Measurements from ENCODE around the gene FGF12. TPM values are rescaled to one million over a fixed set of nuclear protein-coding genes. Genes with fewer than 3 reads are reported as not detected.
A peak's percentile ranks its signal among the peaks of the same experiment; 100 is the strongest.

Gene FGF12
- polyA plus RNA-seq, 4 donors: 4.6 to 12.8 (median 9.1) TPM

GRCh38 chr3:192277477-192277876 is 449.9 kb downstream of the FGF12 start:
- no peak for DNase-seq (ENCODE audit: low read depth in 4 of 4, low spot score in 3 of 4)

- no peak for DNase-seq (ENCODE audit: low read depth in 4 of 4, low spot score in 3 of 4)
These were observed 451.5 kb downstream of the FGF12 start for GRCh38 chr3:192275741-192276355.

DNA sequence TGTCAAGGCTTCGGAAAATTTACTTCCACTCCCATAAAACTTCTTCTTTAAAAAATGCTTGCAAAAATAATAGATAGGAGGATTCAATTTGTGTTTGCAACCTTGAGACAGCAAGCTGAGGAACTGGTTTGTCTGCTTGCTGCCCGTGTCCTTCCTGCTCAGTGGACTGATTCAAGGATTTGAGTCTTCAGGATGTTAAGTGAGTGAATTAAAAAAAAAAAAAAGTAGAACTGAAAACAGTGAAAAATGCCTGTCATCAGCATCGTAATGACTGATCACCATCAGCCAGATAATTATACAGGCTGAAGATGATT is 453.7 kb downstream of the FGF12 start:
- DNase-seq (ENCODE audit: low read depth in 4 of 4, low spot score in 3 of 4): peak in 1 of 4 donors; percentile 5

DNA sequence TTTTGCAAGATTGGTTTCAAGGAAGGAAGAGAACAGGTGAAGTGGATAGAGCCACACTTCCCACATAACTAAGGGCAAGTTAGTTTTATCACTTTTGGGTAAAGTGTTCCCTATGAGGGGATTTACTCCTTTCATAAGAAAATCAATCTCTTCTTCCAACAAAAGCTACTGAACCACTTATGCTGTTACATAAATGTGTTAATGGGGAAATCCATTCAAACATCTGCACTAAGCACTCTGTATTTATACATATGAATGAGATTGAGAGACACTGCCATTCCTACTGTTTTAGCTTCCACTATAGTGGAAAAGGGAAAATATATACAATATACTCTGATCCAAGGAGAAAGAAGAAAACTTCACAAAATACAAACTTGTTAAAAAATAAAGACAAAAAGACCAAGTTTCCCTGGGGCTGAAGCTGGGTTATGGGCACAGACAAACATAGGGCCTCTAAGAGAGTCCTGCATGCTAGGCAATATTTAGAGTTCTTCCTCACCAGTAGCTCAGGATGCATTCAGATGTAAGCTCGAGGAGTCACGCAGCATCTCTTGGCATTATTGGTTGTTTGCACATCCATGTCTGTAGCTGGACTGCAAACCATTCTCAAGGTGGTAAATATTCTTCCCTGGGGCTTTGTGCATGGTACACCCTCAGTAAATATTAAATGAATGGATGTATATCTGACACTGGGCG is 454.2 kb downstream of the FGF12 start:
- DNase-seq (ENCODE audit: low read depth in 4 of 4, low spot score in 3 of 4): no peak

- DNase-seq (ENCODE audit: low read depth in 4 of 4, low spot score in 3 of 4): no peak
These were observed 465.3 kb downstream of the FGF12 start for GRCh38 chr3:192262001-192262400.

GRCh38 chr3:192261135-192261534 is 466.2 kb downstream of the FGF12 start:
- DNase-seq (ENCODE audit: low read depth in 4 of 4, low spot score in 3 of 4): no peak

DNA sequence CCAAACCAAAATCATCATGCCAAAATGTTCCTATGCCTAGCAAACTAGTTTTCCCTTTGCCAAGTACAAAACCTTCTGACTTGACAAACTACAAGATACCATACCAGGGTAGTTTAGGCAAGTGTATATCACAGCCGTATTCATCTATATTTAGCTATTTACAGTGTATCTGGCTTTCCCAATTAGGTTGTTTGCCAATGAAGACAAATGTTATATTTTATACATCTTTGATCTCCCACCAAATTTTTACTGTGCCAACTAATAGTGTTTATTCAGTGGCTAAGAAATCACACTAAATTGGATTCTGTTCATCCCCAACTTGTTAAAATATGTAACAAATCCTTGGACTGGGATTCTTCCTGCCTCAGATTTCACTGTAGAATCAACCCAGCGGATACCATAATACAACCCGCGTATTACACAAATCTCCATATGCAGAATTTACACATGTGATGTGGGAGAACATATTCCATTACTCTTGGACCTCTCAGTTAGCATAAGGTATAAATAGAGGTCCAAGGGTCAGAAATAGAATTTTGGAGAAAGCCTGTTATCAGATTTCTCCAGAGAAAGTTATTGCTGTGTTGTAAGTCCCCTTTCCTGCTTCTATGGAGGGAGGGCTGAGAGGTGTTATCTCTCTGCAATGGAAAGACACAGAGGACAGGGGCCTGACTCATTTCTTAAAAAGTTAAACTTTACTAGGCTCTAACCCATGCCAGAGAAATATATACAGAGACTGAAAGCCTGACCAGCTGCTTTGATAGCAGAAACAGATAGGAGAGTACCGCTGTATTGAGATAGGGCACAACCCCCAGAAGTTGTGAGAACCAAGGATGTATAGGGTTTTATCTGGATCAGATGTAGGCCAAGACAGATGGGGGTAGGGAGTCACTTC is 467.0 kb downstream of the FGF12 start:
- no peak for DNase-seq (ENCODE audit: low read depth in 4 of 4, low spot score in 3 of 4)

DNA sequence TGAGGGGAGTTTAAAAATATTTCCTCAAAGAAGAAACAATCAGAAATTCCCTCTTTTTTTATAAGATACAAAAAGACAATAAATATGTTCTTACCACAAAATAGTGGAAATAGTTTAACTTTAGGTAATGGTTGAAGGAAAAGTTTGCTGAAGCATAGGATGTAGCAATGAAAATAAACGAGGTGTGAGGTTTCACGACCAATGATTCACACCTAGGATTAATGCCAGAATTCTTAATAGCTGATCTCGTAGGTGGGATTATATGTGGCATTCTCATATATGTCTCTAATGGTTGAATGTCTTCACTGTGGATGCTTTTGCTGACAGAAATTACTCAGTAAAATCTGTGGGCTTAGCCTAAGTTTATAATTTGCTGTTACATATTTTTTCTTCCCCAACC is 467.7 kb downstream of the FGF12 start:
- no peak for DNase-seq (ENCODE audit: low read depth in 4 of 4, low spot score in 3 of 4)

GRCh38 chr3:192258721-192259120 is 468.6 kb downstream of the FGF12 start:
- DNase-seq (ENCODE audit: low read depth in 4 of 4, low spot score in 3 of 4): no peak

- no peak for DNase-seq (ENCODE audit: low read depth in 4 of 4, low spot score in 3 of 4)
These were observed 471.5 kb downstream of the FGF12 start for GRCh38 chr3:192255839-192256238.

DNA sequence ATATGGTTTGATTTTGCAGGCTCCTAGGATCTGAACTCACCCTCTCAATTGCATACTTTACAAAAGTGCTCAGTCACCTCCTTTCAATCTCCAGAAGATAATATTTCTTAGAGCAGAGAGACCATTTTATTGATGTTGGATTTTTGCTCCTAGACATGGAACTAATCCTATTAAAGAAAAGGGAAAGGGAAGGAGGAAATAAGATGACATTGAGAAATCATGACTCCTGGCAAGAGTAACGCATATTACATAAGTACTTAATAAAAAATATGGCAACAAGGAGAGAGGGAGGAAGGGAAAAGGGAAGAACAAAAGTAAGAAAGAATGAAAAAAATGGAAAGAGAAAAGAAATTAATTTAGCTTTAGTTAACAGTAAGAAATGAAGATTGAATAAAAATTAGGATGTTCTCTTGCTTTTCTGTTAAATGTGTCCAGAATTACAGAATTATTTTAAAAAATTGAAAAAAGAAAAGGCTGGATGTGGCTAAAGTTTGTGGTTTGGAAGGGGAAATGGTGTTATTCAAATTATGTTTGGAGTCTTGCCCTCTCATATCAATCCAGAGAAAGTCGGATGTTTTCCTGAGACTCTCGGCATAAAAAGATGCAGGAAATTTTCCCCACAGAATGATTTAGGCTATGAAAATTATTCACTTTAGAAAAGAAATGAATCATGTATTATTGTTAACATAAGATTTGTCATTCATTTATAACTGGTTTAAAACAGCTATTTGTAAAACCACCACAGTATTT is 474.0 kb downstream of the FGF12 start:
- no peak for DNase-seq (ENCODE audit: low read depth in 4 of 4, low spot score in 3 of 4)

GRCh38 chr3:192249516-192249915 is 477.8 kb downstream of the FGF12 start:
- no peak for DNase-seq (ENCODE audit: low read depth in 4 of 4, low spot score in 3 of 4)

- no peak for DNase-seq (ENCODE audit: low read depth in 4 of 4, low spot score in 3 of 4)
These were observed 480.3 kb downstream of the FGF12 start for GRCh38 chr3:192246847-192247559.

GRCh38 chr3:192244591-192244990 is 482.8 kb downstream of the FGF12 start:
- DNase-seq (ENCODE audit: low read depth in 4 of 4, low spot score in 3 of 4): no peak

DNA sequence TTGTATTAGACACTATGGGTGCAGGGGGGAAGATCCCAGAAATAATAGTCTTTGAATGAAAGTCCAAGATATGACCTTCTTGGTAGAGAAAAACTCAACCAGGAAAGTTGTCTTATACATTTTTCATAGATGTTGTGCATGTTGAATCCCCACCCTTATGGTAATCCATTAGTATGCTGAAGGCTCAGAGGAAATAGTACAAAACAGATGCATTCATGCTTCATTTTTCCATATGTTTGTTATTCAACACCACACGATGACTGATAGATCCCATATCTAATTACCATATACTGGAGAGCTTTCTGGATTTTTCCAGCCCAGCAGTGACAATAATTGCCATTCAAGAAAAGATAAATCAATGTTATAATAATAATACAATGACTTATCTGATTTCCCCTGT is 487.4 kb downstream of the FGF12 start:
- no peak for DNase-seq (ENCODE audit: low read depth in 4 of 4, low spot score in 3 of 4)

DNA sequence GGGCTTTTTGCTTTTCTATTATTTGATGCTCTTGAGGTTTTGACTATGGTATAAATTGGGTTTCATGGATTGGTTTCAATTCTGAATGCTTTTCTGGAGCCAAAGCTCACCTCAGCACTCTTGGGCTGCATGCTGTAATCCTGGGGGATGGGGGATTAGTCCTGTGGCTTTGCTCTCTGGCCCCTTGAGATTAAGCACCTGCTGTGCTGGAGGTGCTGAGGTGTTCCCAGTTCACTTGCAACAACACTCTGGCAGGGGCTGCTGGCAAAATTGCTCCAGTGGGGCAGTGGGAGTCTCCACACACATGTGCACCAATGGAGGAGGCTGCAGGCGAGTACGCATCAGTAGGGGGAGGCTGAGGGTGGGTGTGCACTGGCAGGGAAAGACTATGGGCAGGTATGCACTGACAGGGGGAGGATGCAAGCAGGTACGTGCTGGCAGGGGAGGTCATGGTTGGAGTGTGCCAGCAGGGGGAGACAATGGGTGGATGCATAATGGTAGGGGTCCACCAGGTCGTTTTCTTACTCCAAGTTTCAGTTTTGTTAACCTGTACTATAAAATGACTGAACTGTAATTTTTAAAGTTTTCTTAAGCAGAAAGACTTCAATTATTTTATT is 489.2 kb downstream of the FGF12 start:
- no peak for DNase-seq (ENCODE audit: low read depth in 4 of 4, low spot score in 3 of 4)

- DNase-seq (ENCODE audit: low read depth in 4 of 4, low spot score in 3 of 4): no peak
These were observed 497.5 kb downstream of the FGF12 start for GRCh38 chr3:192229866-192230265.

- DNase-seq (ENCODE audit: low read depth in 4 of 4, low spot score in 3 of 4): no peak
These were observed 502.6 kb downstream of the FGF12 start for GRCh38 chr3:192224634-192225155.

- no peak for DNase-seq (ENCODE audit: low read depth in 4 of 4, low spot score in 3 of 4)
These were observed 503.5 kb downstream of the FGF12 start for GRCh38 chr3:192223815-192224214.

- no peak for DNase-seq (ENCODE audit: low read depth in 4 of 4, low spot score in 3 of 4)
These were observed 506.4 kb downstream of the FGF12 start for GRCh38 chr3:192220915-192221314.
